IMR-90 (cell line): Measurements from ENCODE around the gene TCP11. TPM values are rescaled to one million over a fixed set of nuclear protein-coding genes. Genes with fewer than 3 reads are reported as not detected.

Experiments
- ATAC-seq: fragments of 200-7000 bp; cut with Tn5 transposase; 2 replicates; pipeline ENCODE4 v1.9.1; 2020; ENCODE audit warnings: low read depth, mild to moderate bottlenecking, moderate library complexity
- BruUV-seq: library from RNA; stranded (reverse); fragments of 400-500 nt; replicated peaks from 2 replicates; lab custom pipeline; 2021; lab: Mats Ljungman, UMichigan
- CTCF ChIA-PET: fragments of 300-600 bp; formaldehyde crosslinking; extraction: SDS; loops from one replicate; lab custom pipeline; 2021; ENCODE audit warnings: antibody characterized with exemption; lab: Yijun Ruan, JAX
- POLR2A ChIA-PET: fragments of 300-600 bp; sonication (Branson Sonifier 250); formaldehyde crosslinking; loops from one replicate; lab custom pipeline; 2022; ENCODE audit warnings: antibody characterized with exemption; ENCODE audit not compliant: unreplicated experiment; lab: Charles Lee
- DNase-seq: peaks from one replicate; pipeline ENCODE4 v3.0.0; 2013
- H2AFZ ChIP-seq: replicated peaks from 2 replicates; pipeline ENCODE3; 2013; ENCODE audit warnings: low read length, mild to moderate bottlenecking; ENCODE audit not compliant: poor library complexity
- H2AK5ac ChIP-seq: 2 replicates; pipeline ENCODE4 v1.6.1; 2013; ENCODE audit warnings: low read depth, low read length, inconsistent platforms
- H2AK9ac ChIP-seq: replicated peaks from 2 replicates; pipeline ENCODE3; 2013; ENCODE audit warnings: mild to moderate bottlenecking, low read depth, low read length, moderate library complexity; ENCODE audit not compliant: poor library complexity
- H2BK120ac ChIP-seq: 2 replicates; pipeline ENCODE4 v1.6.1; 2013; ENCODE audit warnings: low read depth, low read length, inconsistent platforms
- H2BK15ac ChIP-seq: 3 replicates; pipeline ENCODE4 v1.6.1; 2013; ENCODE audit warnings: low read depth, low read length, inconsistent platforms
- H2BK20ac ChIP-seq: 2 replicates; pipeline ENCODE4 v1.6.1; 2013; ENCODE audit warnings: low read depth, mild to moderate bottlenecking, inconsistent platforms, low read length, moderate library complexity
- H2BK5ac ChIP-seq: 2 replicates; pipeline ENCODE4 v1.6.1; 2013; ENCODE audit warnings: mild to moderate bottlenecking, low read depth, low read length, inconsistent platforms; ENCODE audit not compliant: poor library complexity, severe bottlenecking
- H3K14ac ChIP-seq: replicated peaks from 2 replicates; pipeline ENCODE4 v1.6.1; 2013; ENCODE audit warnings: low read depth, low read length, inconsistent platforms
- H3K18ac ChIP-seq: 2 replicates; pipeline ENCODE4 v1.6.1; 2013; ENCODE audit warnings: low read depth, low read length, control low read depth
- H3K23ac ChIP-seq: 2 replicates; pipeline ENCODE4 v1.6.1; 2013; ENCODE audit warnings: low read depth, low read length, inconsistent platforms
- H3K27ac ChIP-seq: 2 replicates; pipeline ENCODE4 v1.5.1; 2013; ENCODE audit warnings: mild to moderate bottlenecking, control low read depth, low read length; ENCODE audit not compliant: insufficient read depth
- H3K27me3 ChIP-seq: 2 replicates; pipeline ENCODE4 v1.6.1; 2013; ENCODE audit warnings: low read length; ENCODE audit not compliant: control insufficient read depth, insufficient read depth
- H3K36me3 ChIP-seq: 2 replicates; pipeline ENCODE4 v1.6.1; 2013; ENCODE audit warnings: low read length, mixed read lengths; ENCODE audit not compliant: control insufficient read depth, insufficient read depth
- H3K4ac ChIP-seq: 2 replicates; pipeline ENCODE4 v1.6.1; 2013; ENCODE audit warnings: low read depth, low read length, inconsistent platforms
- H3K4me1 ChIP-seq: 2 replicates; pipeline ENCODE4 v1.6.1; 2013; ENCODE audit warnings: low read length, mixed read lengths; ENCODE audit not compliant: control insufficient read depth, insufficient read depth
- H3K4me2 ChIP-seq: 2 replicates; pipeline ENCODE4 v1.6.1; 2013; ENCODE audit warnings: low read depth, mild to moderate bottlenecking, control low read depth, low read length, moderate library complexity
- H3K4me3 ChIP-seq: 2 replicates; pipeline ENCODE4 v1.5.1; 2013; ENCODE audit warnings: low read depth, mild to moderate bottlenecking, control low read depth, low read length, moderate library complexity; ENCODE audit not compliant: insufficient read depth
- H3K56ac ChIP-seq: 2 replicates; pipeline ENCODE4 v1.6.1; 2013; ENCODE audit warnings: low read length, inconsistent platforms; ENCODE audit not compliant: insufficient read depth; ENCODE audit errors: extremely low read depth
- H3K79me1 ChIP-seq, 2 experiments: 2 replicates each; pipeline ENCODE4 v1.6.1; 2013; ENCODE audit warnings: low read length in 2 of 2, inconsistent platforms in 1 of 2, low read depth in 1 of 2
- H3K9ac ChIP-seq: 2 replicates; pipeline ENCODE4 v1.6.1; 2013; ENCODE audit warnings: low read depth, low read length, control low read depth
- H3K9me1 ChIP-seq: 2 replicates; pipeline ENCODE4 v1.6.1; 2013; ENCODE audit warnings: low read length, inconsistent platforms; ENCODE audit not compliant: insufficient read depth
- H3K9me3 ChIP-seq: 2 replicates; pipeline ENCODE4 v1.6.1; 2013; ENCODE audit warnings: low read length; ENCODE audit not compliant: control insufficient read depth, insufficient read depth
- H4K20me1 ChIP-seq: 2 replicates; pipeline ENCODE4 v1.6.1; 2013; ENCODE audit warnings: low read length, inconsistent platforms; ENCODE audit not compliant: insufficient read depth
- H4K5ac ChIP-seq: 2 replicates; pipeline ENCODE4 v1.6.1; 2013; ENCODE audit warnings: mild to moderate bottlenecking, low read depth, low read length, control low read depth
- H4K8ac ChIP-seq, 2 experiments: 2 replicates each; pipeline ENCODE4 v1.6.1; 2013; ENCODE audit warnings: low read depth in 2 of 2, low read length in 2 of 2, control low read depth in 1 of 2, inconsistent platforms in 1 of 2
- H4K91ac ChIP-seq: 2 replicates; pipeline ENCODE4 v1.6.1; 2013; ENCODE audit warnings: low read depth, low read length, inconsistent platforms; ENCODE audit not compliant: insufficient read depth
- BHLHE40 ChIP-seq: fragments of 150-350 bp; IDR thresholded peaks from 2 replicates; pipeline ENCODE4 v1.6.1; 2016; ENCODE audit warnings: mild to moderate bottlenecking, low read depth, low read length
- CEBPB ChIP-seq: IDR thresholded peaks from 2 replicates; pipeline ENCODE4 v1.6.1; 2012; ENCODE audit warnings: low read depth, low read length, improper control_type of control experiment
- MXI1 ChIP-seq: IDR thresholded peaks from 2 replicates; pipeline ENCODE4 v1.6.1; 2012; ENCODE audit warnings: low read depth, mild to moderate bottlenecking, low read length, moderate library complexity, borderline replicate concordance
- NFE2L2 ChIP-seq: fragments of 150-350 bp; IDR thresholded peaks from 2 replicates; pipeline ENCODE4 v1.6.1; 2016; ENCODE audit warnings: low read depth, mild to moderate bottlenecking, low read length
- POLR2A ChIP-seq: IDR thresholded peaks from 2 replicates; pipeline ENCODE4 v1.6.1; 2012; ENCODE audit warnings: mild to moderate bottlenecking, low read depth, low read length
- RAD21 ChIP-seq: IDR thresholded peaks from 2 replicates; pipeline ENCODE4 v1.6.1; 2012; ENCODE audit warnings: low read length, improper control_type of control experiment
- RFX5 ChIP-seq: IDR thresholded peaks from 2 replicates; pipeline ENCODE4 v1.8.0; 2012; ENCODE audit warnings: low read depth, mild to moderate bottlenecking, low read length, moderate library complexity
- WGBS, 2 experiments: methylation state at CpG; one replicate each; pipeline versions ENCODE4 v1.1.5 to v1.1.7; 2013; ENCODE audit warnings: missing lambda C conversion rate in 2 of 2; ENCODE audit not compliant: insufficient read length in 1 of 2; ENCODE audit errors: extremely low coverage in 2 of 2; 5-methylcytosine and 5-hydroxymethylcytosine counted together
- dilution Hi-C: fragments of 300-500 bp; cut with HindIII; formaldehyde crosslinking; loops from one replicate; pipeline ENCODE4 v1.14.3; 2018; ENCODE audit warnings: low sequenced_read_pairs; ENCODE audit not compliant: unreplicated experiment
- in situ Hi-C: fragments of 300-500 bp; cut with MboI; formaldehyde crosslinking; loops from 3 replicates; pipeline ENCODE4 v1.14.3; 2019; ENCODE audit warnings: low sequenced_read_pairs, inconsistent platforms, mixed read lengths
- intact Hi-C: fragments of 100-400 bp; cut with micrococcal nuclease; formaldehyde crosslinking; loops from 2 replicates; pipeline ENCODE4 v1.10.0; 2022
- polyA plus RNA-seq, 3 experiments: library from polyadenylated mRNA; depleted of rRNA; stranded (reverse); fragments of >200 nt; gene quantifications; 2 replicates each; pipeline ENCODE4 v1.2.3, GENCODE V29; 2012; ENCODE audit warnings: low replicate concordance in 1 of 3
- total RNA-seq: library from RNA; depleted of rRNA; stranded (reverse); fragments of >200 nt; gene quantifications from 2 replicates; pipeline ENCODE4 v1.2.3, GENCODE V29; 2012
- TF ChIP-seq, protein P1 (sequence below): fragments of 150-350 bp; IDR thresholded peaks from 2 replicates; pipeline ENCODE4 v1.6.1; 2016; ENCODE audit warnings: low read depth, mild to moderate bottlenecking, low read length, moderate library complexity, borderline replicate concordance

The TCP11 gene
- total and polyA plus RNA-seq, 2 of the 4 experiments (the other 2 are of a cell fraction) = 0.34 to 0.36 TPM

DNA sequence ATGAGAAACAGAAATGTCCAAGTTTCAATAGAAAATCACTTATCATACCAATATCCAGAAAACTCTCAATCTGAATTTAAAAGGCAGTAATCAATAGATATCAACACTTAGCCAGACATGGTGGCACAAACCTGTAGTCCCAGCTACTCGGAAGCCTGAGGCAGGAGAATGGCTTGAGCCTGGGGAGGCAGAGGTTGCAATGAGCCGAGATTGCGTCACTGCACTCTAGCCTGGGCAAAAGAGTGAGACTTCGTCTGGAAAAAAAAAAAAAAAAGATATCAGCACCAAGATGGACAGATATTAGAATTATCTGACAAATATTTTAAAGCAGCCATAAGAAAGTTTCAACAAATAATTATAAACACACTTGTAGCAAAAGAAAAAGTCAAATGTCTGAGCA is 47.0 kb downstream of the TCP11 start:
- no peak overlapping the region for H4K8ac ChIP-seq
- H3K4me3 ChIP-seq = no peak overlapping the region
- no peak overlapping the region; the same call in 1 of the 2 replicates for H2BK120ac ChIP-seq
- no peak overlapping the region for H3K56ac ChIP-seq
- in situ Hi-C loops = no loop called here
- peak overlapping the region; percentile 70; the same call in 1 of the 2 replicates for H2AK5ac ChIP-seq
- no peak overlapping the region for H3K14ac ChIP-seq
- TF ChIP-seq MXI1 = no peak
- TF ChIP-seq, protein P1, sequence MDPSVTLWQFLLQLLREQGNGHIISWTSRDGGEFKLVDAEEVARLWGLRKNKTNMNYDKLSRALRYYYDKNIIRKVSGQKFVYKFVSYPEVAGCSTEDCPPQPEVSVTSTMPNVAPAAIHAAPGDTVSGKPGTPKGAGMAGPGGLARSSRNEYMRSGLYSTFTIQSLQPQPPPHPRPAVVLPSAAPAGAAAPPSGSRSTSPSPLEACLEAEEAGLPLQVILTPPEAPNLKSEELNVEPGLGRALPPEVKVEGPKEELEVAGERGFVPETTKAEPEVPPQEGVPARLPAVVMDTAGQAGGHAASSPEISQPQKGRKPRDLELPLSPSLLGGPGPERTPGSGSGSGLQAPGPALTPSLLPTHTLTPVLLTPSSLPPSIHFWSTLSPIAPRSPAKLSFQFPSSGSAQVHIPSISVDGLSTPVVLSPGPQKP = no peak
- TF ChIP-seq NFE2L2 = no peak
- TF ChIP-seq RFX5 = no peak
- TF ChIP-seq POLR2A = no peak
- no peak for TF ChIP-seq BHLHE40
- TF ChIP-seq CEBPB = peak; percentile 83
- no peak for TF ChIP-seq RAD21
- ChIA-PET CTCF (no interaction called here), POLR2A (no interaction called here)
- H3K18ac ChIP-seq = no peak overlapping the region
- no peak overlapping the region for H3K23ac ChIP-seq
- no peaks in the 10 kb centered on the region for H3K79me1 ChIP-seq
- no peaks in the 10 kb centered on the region for H4K20me1 ChIP-seq
- dilution Hi-C loops = no loop called here
- no peak overlapping the region for H3K27ac ChIP-seq
- H3K4me1 ChIP-seq = peaks cover 38% of the 10 kb centered on the region
- 0 out of 2 replicates have a peak overlapping the region, but pooled peaks have one; percentile 42 for H2BK20ac ChIP-seq
- no peaks in the 10 kb centered on the region for H3K36me3 ChIP-seq
- H3K9me3 ChIP-seq = no peaks in the 10 kb centered on the region
- no peak overlapping the region for H3K4ac ChIP-seq
- no peak overlapping the region for H2BK5ac ChIP-seq
- H3K9ac ChIP-seq = no peak overlapping the region
- H2AK9ac ChIP-seq = no peak overlapping the region
- H4K91ac ChIP-seq = no peak overlapping the region
- no peak overlapping the region for H4K5ac ChIP-seq
- whole genome bisulfite sequencing, 2 experiments = no CpG with 5 or more reads among the region's 4 CpGs
- H3K27me3 ChIP-seq = no peaks in the 10 kb centered on the region
- peaks cover 33% of the 10 kb centered on the region for H3K9me1 ChIP-seq
- ATAC-seq = no peak
- H3K4me2 ChIP-seq = no peak overlapping the region
- H2BK15ac ChIP-seq = no peak overlapping the region
- BruUV-seq = no TSS peak
- DNase-seq = no peak
- intact Hi-C loops = no loop called here
- H2AFZ ChIP-seq = no peak overlapping the region
